GM12878 (cell line): ENCODE data around the gene ITGB5. TPM values are rescaled to one million over a fixed set of nuclear protein-coding genes. Genes with fewer than 3 reads are reported as not detected.

Experiments
- ATAC-seq: fragments of 200-7000 bp; cut with Tn5 transposase; 3 replicates; pipeline ENCODE4 v1.9.1; 2020; ENCODE audit warnings: mild to moderate bottlenecking, moderate library complexity
- BruUV-seq: library from RNA; stranded (reverse); fragments of 400-500 nt; replicated peaks from 2 replicates; lab custom pipeline; 2021; lab: Mats Ljungman, UMichigan
- CTCF ChIA-PET: fragments of 300-600 bp; sonication (Branson Sonifier 250); formaldehyde crosslinking; extraction: SDS; loops from one replicate; lab custom pipeline; 2021; ENCODE audit warnings: inconsistent platforms; lab: Yijun Ruan, JAX
- POLR2A ChIA-PET: fragments of 350-600 bp; formaldehyde crosslinking; extraction: SDS; loops from one replicate; lab custom pipeline; 2021; ENCODE audit warnings: inconsistent platforms; lab: Charles Lee
- RAD21 ChIA-PET: fragments of 300-600 bp; sonication (Branson Sonifier 250); formaldehyde crosslinking; loops from one replicate; lab custom pipeline; 2023; ENCODE audit warnings: antibody characterized with exemption; ENCODE audit not compliant: unreplicated experiment; lab: Charles Lee
- SMC1A ChIA-PET: fragments of 300-600 bp; sonication (Branson Sonifier 250); formaldehyde crosslinking; loops from one replicate; lab custom pipeline; 2023; ENCODE audit not compliant: unreplicated experiment, uncharacterized antibody; lab: Charles Lee
- DNase-seq: peaks from one replicate; pipeline ENCODE4 v3.0.0-alpha.2; 2011; ENCODE audit warnings: low read depth, low spot score
- FAIRE-seq: peaks from 3 replicates; lab custom pipeline; 2011; peaks lifted over from hg19 to GRCh38; lab: Jason Lieb, UNC
- H2AFZ ChIP-seq: 2 replicates; pipeline ENCODE4 v1.6.0; 2011; ENCODE audit warnings: low read depth, low read length, control low read depth; ENCODE audit not compliant: control insufficient read depth
- H3K27ac ChIP-seq: 2 replicates; pipeline ENCODE4 v1.5.1; 2011; ENCODE audit warnings: control low read depth; ENCODE audit not compliant: control insufficient read depth, insufficient read depth
- H3K27me3 ChIP-seq, 2 experiments: replicated peaks in 1 of 2; 2 replicates each; pipeline versions ENCODE4 v1.6.0 to v1.6.1; 2011; ENCODE audit warnings: low read length in 1 of 2; ENCODE audit not compliant: control insufficient read depth in 2 of 2, insufficient read depth in 2 of 2
- H3K36me3 ChIP-seq, 2 experiments: 2 replicates each; pipeline ENCODE4 v1.5.1; 2011; ENCODE audit warnings: low read length in 1 of 2; ENCODE audit not compliant: control insufficient read depth in 2 of 2, insufficient read depth in 2 of 2
- H3K4me1 ChIP-seq: 2 replicates; pipeline ENCODE4 v1.6.1; 2011; ENCODE audit warnings: mild to moderate bottlenecking, low read length, moderate library complexity, mixed read lengths; ENCODE audit not compliant: control insufficient read depth, insufficient read depth
- H3K4me2 ChIP-seq: 2 replicates; pipeline ENCODE4 v1.6.0; 2011; ENCODE audit warnings: control low read depth; ENCODE audit not compliant: control insufficient read depth, insufficient read depth
- H3K4me3 ChIP-seq: fragments of 200-600 bp; sonication (generic); 2 replicates; pipeline ENCODE4 v1.5.1; 2016
- H3K79me2 ChIP-seq: 2 replicates; pipeline ENCODE4 v1.6.0; 2011; ENCODE audit warnings: low read length; ENCODE audit not compliant: control insufficient read depth, insufficient read depth
- H3K9ac ChIP-seq: 2 replicates; pipeline ENCODE4 v1.8.0; 2011; ENCODE audit warnings: low read length, control low read depth, mixed read lengths; ENCODE audit not compliant: control insufficient read depth, insufficient read depth
- H3K9me3 ChIP-seq: replicated peaks from 3 replicates; pipeline ENCODE4 v1.5.1; 2011; ENCODE audit warnings: mild to moderate bottlenecking, low read length; ENCODE audit not compliant: control insufficient read depth, insufficient read depth
- H4K20me1 ChIP-seq: 2 replicates; pipeline ENCODE4 v1.6.0; 2011; ENCODE audit not compliant: control insufficient read depth, insufficient read depth
- ATF2 ChIP-seq: IDR thresholded peaks from 2 replicates; pipeline ENCODE4 v1.6.1; 2012; ENCODE audit warnings: low read length, inconsistent platforms
- DPF2 ChIP-seq: fragments of 450-650 bp; IDR thresholded peaks from 2 replicates; pipeline ENCODE4 v1.6.1; 2017; ENCODE audit warnings: mild to moderate bottlenecking
- FOXM1 ChIP-seq: IDR thresholded peaks from 2 replicates; pipeline ENCODE4 v1.6.1; 2012; ENCODE audit warnings: low read depth, mild to moderate bottlenecking, inconsistent platforms, low read length, moderate library complexity
- NKRF ChIP-seq: fragments of 450-650 bp; conservative IDR thresholded peaks from 2 replicates; pipeline ENCODE4 v1.6.1; 2017; ENCODE audit warnings: mild to moderate bottlenecking, moderate library complexity
- SMC3 ChIP-seq: IDR thresholded peaks from 2 replicates; pipeline ENCODE4 v1.6.1; 2011; ENCODE audit warnings: low read length, improper control_type of control experiment, borderline replicate concordance
- ZNF24 ChIP-seq: fragments of 450-650 bp; IDR thresholded peaks from 2 replicates; pipeline ENCODE4 v1.6.1; 2017; ENCODE audit warnings: antibody characterized with exemption, mild to moderate bottlenecking
- WGBS: methylation state at CpG from one replicate; pipeline ENCODE4 v1.1.6; 2016; ENCODE audit warnings: low lambda C conversion rate; ENCODE audit not compliant: insufficient replicate concordance, insufficient coverage; ENCODE audit errors: missing lambda C conversion rate; 5-methylcytosine and 5-hydroxymethylcytosine counted together
- in situ Hi-C: fragments of 300-500 bp; cut with MboI; formaldehyde crosslinking; loops from 9 replicates; pipeline ENCODE4 v1.14.3; 2018; ENCODE audit warnings: mixed read lengths
- intact Hi-C: fragments of 100-400 bp; cut with micrococcal nuclease; formaldehyde crosslinking; loops from one replicate; pipeline ENCODE4 v1.14.2; 2022; ENCODE audit not compliant: unreplicated experiment
- polyA plus RNA-seq, 11 experiments: library from polyadenylated mRNA; depleted of rRNA in 4 of 11; unstranded in 6 of 11; stranded (reverse) in 5 of 11; fragments of >200 nt; fragmentation: Nextera tagmentation in 4 of 11; fragmentation: Illumina TruSeq in 1 of 11; extraction: Ambion mirVana in 4 of 11; extraction: Trizol in 1 of 11; gene quantifications; 1 replicate in 1 of 11; 2 replicates in 10 of 11; pipeline versions ENCODE4 v1.2.1 to v1.2.3, GENCODE V29; 2011 to 2016; ENCODE audit warnings: inconsistent platforms in 2 of 11, missing spikeins in 2 of 11, low read depth in 1 of 11
- total RNA-seq, 4 experiments: library from RNA; depleted of rRNA in 3 of 4; stranded (reverse); fragments of >200 nt in 3 of 4; fragmentation: Illumina TruSeq in 1 of 4; extraction: Trizol in 1 of 4; gene quantifications; 2 replicates each; pipeline versions ENCODE4 v1.2.1 to v1.2.3, GENCODE V29; 2013 to 2021

Gene ITGB5
- total and polyA plus RNA-seq, 10 of the 15 experiments (the other 5 are each of a cell fraction or from before 2014, with no cell fraction given) = 0.05 to 10.0 (median 0.83) TPM; not detected in 2

- H3K36me3 ChIP-seq = no peaks in the 10 kb centered on the region
- FAIRE-seq = no peak
Observed at GRCh38 chr3:124884474-124885101, 2.6 kb downstream of the ITGB5 start.

More at GRCh38 chr3:124884474-124885101, 2.6 kb downstream of the ITGB5 start:
- intact Hi-C loops (no loop called here), in situ Hi-C loops (no loop called here)
- no TSS peak for BruUV-seq
- ChIA-PET POLR2A (no interaction called here), CTCF (interaction anchor here (0.7 kb wide), 3 partner anchors 28 to 823 kb away, joined by 3 to 4 read pairs (median 3); no protein-coding TSS in a partner anchor), RAD21 (no interaction called here), SMC1A (interaction anchor here (1.1 to 1.8 kb wide), 6 partner anchors 8 to 123 kb away, joined by 3 to 5 read pairs (median 3); no protein-coding TSS in a partner anchor)
- WGBS = 64% methylated on average over 7 of the region's 7 CpGs
- Histone ChIP-seq H3K9me3 (no peaks in the 10 kb centered on the region), H4K20me1 (no peaks in the 10 kb centered on the region), H3K27ac (no peak overlapping the region), H3K27me3 (peaks cover 0 to 4% of the 10 kb centered on the region in 2 experiments; a peak in 3 of 4 replicates), H3K79me2 (no peaks in the 10 kb centered on the region), H3K4me2 (no peak overlapping the region), H3K9ac (no peak overlapping the region), H3K4me3 (no peak overlapping the region), H2AFZ (no peak overlapping the region), H3K4me1 (no peaks in the 10 kb centered on the region)
- DNase-seq (no peak), ATAC-seq (no peak)
- TF ChIP-seq FOXM1 (no peak), ATF2 (no peak), DPF2 (no peak), NKRF (no peak), SMC3 (no peak), ZNF24 (no peak)
